Bronchial smooth muscle cell (primary cell): ENCODE results near the gene DHX38. TPM values are rescaled to one million over a fixed set of nuclear protein-coding genes. Genes with fewer than 3 reads are reported as not detected.

Source experiments
- total RNA-seq: library from RNA; depleted of rRNA; stranded (reverse); fragments of >200 nt; gene quantifications from 2 replicates; pipeline ENCODE4 v1.2.1, GENCODE V29; 2014

DHX38 gene
- 91.3 and 164 TPM in 2 replicates for total RNA-seq

GRCh38 chr16:72093448-72094265, at the start of gene DHX38, which contains the start of gene TXNL4B:
Gene DHX38 (plus strand): TSS chr16:72093847. CDS start chr16:72096158, 2,311 bp downstream.
Gene TXNL4B (minus strand): TSS chr16:72093620. CDS start chr16:72090749, 2,871 bp downstream.

GRCh38 chr16:72054254-72054847, 39.3 kb upstream of the DHX38 start, which contains the start of gene HP:
Gene HP (plus strand): TSS chr16:72054505. CDS start chr16:72054653, 148 bp downstream.

Other genes with a start within 250 kb of the DHX38 start
- 6.1 and 6.5 TPM in 2 replicates for gene ATXN1L, start 247.9 kb upstream of the DHX38 start, total RNA-seq
- gene ZNF821, start 209.7 kb upstream of the DHX38 start, total RNA-seq: 5.8 and 8.0 TPM in 2 replicates
- gene IST1, start 198.3 kb upstream of the DHX38 start, total RNA-seq: 112 and 124 TPM in 2 replicates
- gene PKD1L3, start 93.4 kb upstream of the DHX38 start, total RNA-seq: not detected in 2 replicates
- gene DHODH, start 85.1 kb upstream of the DHX38 start, total RNA-seq: 1.5 and 2.2 TPM in 2 replicates
- not detected in 2 replicates for gene HP, start 39.3 kb upstream of the DHX38 start, total RNA-seq
- under 0.01 TPM in 1 of 2 replicates, not detected in the other for gene HPR, start 30.6 kb upstream of the DHX38 start, total RNA-seq
- 6.9 and 7.7 TPM in 2 replicates for gene TXNL4B, start 227 bp upstream of the DHX38 start, total RNA-seq
- gene PMFBP1, start 78.3 kb downstream of the DHX38 start, total RNA-seq: 0.26 and 0.32 TPM in 2 replicates